ENCODE data around the gene MAGEC3. TPM values are rescaled to one million over a fixed set of nuclear protein-coding genes. Genes with fewer than 3 reads are reported as not detected.

The MAGEC3 gene, protein sequence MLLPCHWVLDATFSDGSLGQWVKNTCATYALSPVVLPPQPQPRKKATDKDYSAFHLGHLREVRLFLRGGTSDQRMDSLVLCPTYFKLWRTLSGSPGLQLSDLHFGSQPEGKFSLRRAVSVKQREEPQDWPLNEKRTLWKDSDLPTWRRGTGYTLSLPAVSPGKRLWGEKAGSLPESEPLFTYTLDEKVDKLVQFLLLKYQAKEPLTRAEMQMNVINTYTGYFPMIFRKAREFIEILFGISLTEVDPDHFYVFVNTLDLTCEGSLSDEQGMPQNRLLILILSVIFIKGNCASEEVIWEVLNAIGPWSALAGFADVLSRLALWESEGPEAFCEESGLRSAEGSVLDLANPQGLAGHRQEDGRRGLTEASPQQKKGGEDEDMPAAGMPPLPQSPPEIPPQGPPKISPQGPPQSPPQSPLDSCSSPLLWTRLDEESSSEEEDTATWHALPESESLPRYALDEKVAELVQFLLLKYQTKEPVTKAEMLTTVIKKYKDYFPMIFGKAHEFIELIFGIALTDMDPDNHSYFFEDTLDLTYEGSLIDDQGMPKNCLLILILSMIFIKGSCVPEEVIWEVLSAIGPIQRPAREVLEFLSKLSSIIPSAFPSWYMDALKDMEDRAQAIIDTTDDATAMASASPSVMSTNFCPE
- total RNA-seq = not detected in 2 replicates
- long read RNA-seq = 0 reads

DNA sequence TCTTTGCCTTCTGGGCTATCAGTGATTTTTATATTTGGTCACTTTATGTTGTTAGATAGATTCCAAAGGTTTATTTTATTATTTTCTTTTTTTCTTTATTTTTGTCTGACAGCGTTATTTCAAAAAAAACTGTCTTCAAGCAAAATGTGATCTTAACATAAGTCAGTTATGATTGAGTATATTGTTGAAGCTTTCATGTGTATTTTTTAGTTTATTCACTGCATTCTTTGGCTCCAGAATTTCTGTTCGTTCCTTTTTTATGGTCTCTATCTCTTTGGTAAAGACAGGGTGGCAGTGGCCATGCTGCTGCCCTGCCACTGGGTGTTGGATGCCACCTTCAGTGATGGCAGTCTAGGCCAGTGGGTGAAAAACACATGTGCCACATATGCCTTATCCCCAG, at the start of gene MAGEC3:
TSS of gene MAGEC3 (plus strand) at position 301 of the 400 bp plus-strand sequence. CDS start at position 301, 0 bp downstream.
- TF ChIP-seq, protein P1, sequence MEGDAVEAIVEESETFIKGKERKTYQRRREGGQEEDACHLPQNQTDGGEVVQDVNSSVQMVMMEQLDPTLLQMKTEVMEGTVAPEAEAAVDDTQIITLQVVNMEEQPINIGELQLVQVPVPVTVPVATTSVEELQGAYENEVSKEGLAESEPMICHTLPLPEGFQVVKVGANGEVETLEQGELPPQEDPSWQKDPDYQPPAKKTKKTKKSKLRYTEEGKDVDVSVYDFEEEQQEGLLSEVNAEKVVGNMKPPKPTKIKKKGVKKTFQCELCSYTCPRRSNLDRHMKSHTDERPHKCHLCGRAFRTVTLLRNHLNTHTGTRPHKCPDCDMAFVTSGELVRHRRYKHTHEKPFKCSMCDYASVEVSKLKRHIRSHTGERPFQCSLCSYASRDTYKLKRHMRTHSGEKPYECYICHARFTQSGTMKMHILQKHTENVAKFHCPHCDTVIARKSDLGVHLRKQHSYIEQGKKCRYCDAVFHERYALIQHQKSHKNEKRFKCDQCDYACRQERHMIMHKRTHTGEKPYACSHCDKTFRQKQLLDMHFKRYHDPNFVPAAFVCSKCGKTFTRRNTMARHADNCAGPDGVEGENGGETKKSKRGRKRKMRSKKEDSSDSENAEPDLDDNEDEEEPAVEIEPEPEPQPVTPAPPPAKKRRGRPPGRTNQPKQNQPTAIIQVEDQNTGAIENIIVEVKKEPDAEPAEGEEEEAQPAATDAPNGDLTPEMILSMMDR (conservative IDR thresholded peaks at IDR 0.05) = no peak
- Mint-ChIP-seq H3K9me3 (peaks cover 7% of the 10 kb centered on the region), H3K27ac (ENCODE audit: unreplicated experiment) (no peak within 1 kb of the TSS), H3K4me3 (no peak within 1 kb of the TSS), H3K36me3 (ENCODE audit: low read depth) (no peaks in the 10 kb centered on the region), H3K27me3 (ENCODE audit: low read depth) (no peaks in the 10 kb centered on the region), H3K4me1 (no peaks in the 10 kb centered on the region)
- no peak for DNase-seq (ENCODE audit: low read depth, low spot score)

DNA sequence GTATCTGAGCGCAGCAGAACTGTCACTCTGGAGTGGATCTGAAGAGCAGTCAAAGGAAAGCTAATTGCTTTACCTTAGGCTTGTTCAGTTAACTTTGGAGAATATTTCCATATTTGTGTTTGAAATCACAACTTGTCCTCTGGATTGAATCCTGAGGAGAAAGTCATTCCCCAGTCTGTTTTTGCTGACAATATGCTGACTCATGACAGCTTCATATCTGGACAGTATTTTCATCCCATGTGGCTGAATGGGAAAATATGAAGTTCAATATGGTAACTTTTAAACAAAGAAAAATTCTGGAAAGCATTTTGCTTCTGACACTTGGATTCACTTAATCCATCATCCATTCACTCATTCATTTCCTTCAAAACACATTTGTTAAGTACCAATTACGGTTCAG, 46.3 kb upstream of the MAGEC3 start:
- Mint-ChIP-seq H3K27me3 (ENCODE audit: low read depth) (no peaks in the 10 kb centered on the region), H3K36me3 (ENCODE audit: low read depth) (no peaks in the 10 kb centered on the region), H3K4me3 (no peak overlapping the region), H3K9me3 (no peaks in the 10 kb centered on the region), H3K4me1 (no peaks in the 10 kb centered on the region), H3K27ac (ENCODE audit: unreplicated experiment) (no peak overlapping the region)
- TF ChIP-seq, protein P1 (conservative IDR thresholded peaks at IDR 0.05) = no peak
- no peak for DNase-seq (ENCODE audit: low read depth, low spot score)

DNA sequence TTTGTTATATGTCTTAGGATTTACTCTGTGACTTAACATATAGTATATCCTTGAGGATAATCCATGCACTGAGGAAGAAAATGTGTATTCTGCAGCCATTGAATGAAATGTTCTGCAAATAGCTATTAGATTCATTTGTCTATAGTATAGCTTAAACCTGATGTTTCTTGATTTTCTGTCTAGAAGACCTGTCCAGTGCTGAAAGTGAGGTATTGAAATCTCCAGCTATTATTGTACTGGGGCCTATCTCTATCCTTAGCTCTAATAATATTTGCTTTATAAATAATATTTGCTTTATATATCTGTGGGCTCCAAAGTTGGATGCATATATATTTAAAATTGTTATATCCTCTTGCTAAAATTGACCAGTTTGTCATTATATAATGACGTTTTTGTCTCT, 26.7 kb upstream of the MAGEC3 start:
- Mint-ChIP-seq H3K4me3 (no peak overlapping the region), H3K27ac (ENCODE audit: unreplicated experiment) (no peak overlapping the region), H3K27me3 (ENCODE audit: low read depth) (no peaks in the 10 kb centered on the region), H3K36me3 (ENCODE audit: low read depth) (peaks cover 2% of the 10 kb centered on the region), H3K9me3 (peaks cover 9% of the 10 kb centered on the region), H3K4me1 (no peaks in the 10 kb centered on the region)
- no peak for DNase-seq (ENCODE audit: low read depth, low spot score)
- TF ChIP-seq, protein P1 (conservative IDR thresholded peaks at IDR 0.05) = no peak

DNA sequence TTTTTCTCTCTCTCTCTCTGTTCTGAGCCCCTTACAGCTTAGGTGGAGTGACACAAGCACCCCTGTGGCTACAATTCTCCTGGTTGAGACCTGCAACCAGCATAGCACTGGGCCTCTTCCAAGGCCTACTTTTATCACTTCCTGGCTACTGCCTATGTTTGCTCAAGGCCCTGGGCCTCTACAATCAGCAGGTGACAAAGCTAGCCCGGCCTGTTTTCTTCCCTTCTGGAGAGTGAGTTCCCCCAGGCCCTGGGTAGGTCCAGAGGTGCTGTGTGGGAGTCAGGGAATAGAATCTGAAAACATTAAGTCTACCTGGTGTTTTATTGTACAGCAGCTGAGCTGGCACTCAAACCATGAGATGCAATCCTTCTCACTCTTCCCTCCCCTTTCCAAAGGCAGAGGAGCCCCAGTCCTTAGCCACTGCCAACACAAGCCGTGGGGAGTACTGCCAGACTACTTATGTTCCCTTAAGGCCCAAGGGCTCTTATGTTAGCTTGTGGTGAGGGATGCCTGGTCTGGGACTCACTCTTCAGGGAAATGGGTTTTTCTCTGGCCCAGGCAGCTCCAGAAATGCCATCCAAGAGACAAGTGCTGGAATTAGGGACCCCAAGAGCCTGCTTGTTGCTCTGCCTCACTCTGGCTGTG, 23.8 kb upstream of the MAGEC3 start:
- Mint-ChIP-seq H3K9me3 (peaks cover 11% of the 10 kb centered on the region), H3K36me3 (ENCODE audit: low read depth) (peaks cover 2% of the 10 kb centered on the region), H3K4me1 (no peaks in the 10 kb centered on the region), H3K27me3 (ENCODE audit: low read depth) (no peaks in the 10 kb centered on the region), H3K4me3 (no peak overlapping the region), H3K27ac (ENCODE audit: unreplicated experiment) (no peak overlapping the region)
- DNase-seq (ENCODE audit: low read depth, low spot score) = no peak
- TF ChIP-seq, protein P1 (conservative IDR thresholded peaks at IDR 0.05) = no peak

DNA sequence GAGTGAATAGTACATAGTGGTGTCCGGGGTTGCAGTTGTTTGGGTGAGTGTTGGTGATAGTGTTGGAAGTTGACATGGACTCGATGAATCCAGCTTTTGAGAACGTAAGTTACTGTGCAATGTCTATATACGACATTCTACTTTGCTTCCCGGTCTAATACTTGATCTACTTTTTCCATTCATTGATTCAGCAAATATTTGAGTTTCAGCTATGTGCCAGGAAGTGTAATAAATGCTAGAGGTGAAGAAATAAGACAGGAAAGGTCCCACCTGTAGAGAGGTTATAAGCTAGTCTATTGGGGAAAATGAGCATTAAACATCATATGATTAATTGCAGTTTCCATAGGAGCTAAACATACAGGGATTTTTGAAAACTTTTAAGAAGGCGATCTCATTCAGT, 22.2 kb upstream of the MAGEC3 start:
- Mint-ChIP-seq H3K4me1 (no peaks in the 10 kb centered on the region), H3K27me3 (ENCODE audit: low read depth) (no peaks in the 10 kb centered on the region), H3K9me3 (peaks cover 11% of the 10 kb centered on the region), H3K4me3 (no peak overlapping the region), H3K36me3 (ENCODE audit: low read depth) (peaks cover 2% of the 10 kb centered on the region), H3K27ac (ENCODE audit: unreplicated experiment) (no peak overlapping the region)
- no peak for DNase-seq (ENCODE audit: low read depth, low spot score)
- TF ChIP-seq, protein P1 (conservative IDR thresholded peaks at IDR 0.05) = no peak
